Neutrophil (primary cell): ENCODE measurements around the gene ARFGAP1.

Experiments
- H3K27ac ChIP-seq: fragments of 200-600 bp; sonication (generic); 2 replicates; pipeline ENCODE4 v1.5.1; 2016; ENCODE audit warnings: mild to moderate bottlenecking, moderate library complexity
- H3K27me3 ChIP-seq: fragments of 200-600 bp; sonication (generic); 2 replicates; pipeline ENCODE4 v1.6.0; 2016; ENCODE audit warnings: mild to moderate bottlenecking
- H3K36me3 ChIP-seq: fragments of 200-600 bp; sonication (generic); 2 replicates; pipeline ENCODE4 v1.5.1; 2017
- H3K4me1 ChIP-seq, 2 experiments: fragments of 200-600 bp in 1 of 2; sonication (generic) in 1 of 2; 1 replicate in 1 of 2; 2 replicates in 1 of 2; pipeline versions ENCODE4 v1.5.1 to v1.6.1; 2013 to 2016; ENCODE audit warnings: low read depth in 1 of 2, low read length in 1 of 2, mild to moderate bottlenecking in 1 of 2, moderate library complexity in 1 of 2; ENCODE audit not compliant: control insufficient read depth in 1 of 2, insufficient read depth in 1 of 2
- H3K4me3 ChIP-seq, 2 experiments: fragments of 200-600 bp in 1 of 2; sonication (generic) in 1 of 2; 1 replicate in 1 of 2; 2 replicates in 1 of 2; pipeline ENCODE4 v1.5.1; 2013 to 2016; ENCODE audit warnings: low read depth in 1 of 2, low read length in 1 of 2, mild to moderate bottlenecking in 1 of 2, moderate library complexity in 1 of 2
- H3K9me3 ChIP-seq: fragments of 200-600 bp; sonication (generic); 2 replicates; pipeline ENCODE4 v1.5.1; 2016
- TF ChIP-seq, protein P1 (sequence below): fragments of 200-600 bp; sonication (generic); IDR thresholded peaks from 2 replicates; pipeline ENCODE4 v1.5.1; 2016; ENCODE audit warnings: antibody characterized with exemption

The ARFGAP1 gene

GRCh38 chr20:63284981-63285524 is 12.4 kb downstream of the ARFGAP1 start:
- Histone ChIP-seq H3K36me3 (peaks cover 96% of the 10 kb centered on the region), H3K9me3 (no peaks in the 10 kb centered on the region), H3K27ac (no peak overlapping the region), H3K4me3 (no peak overlapping the region), H3K4me1 (no peaks in the 10 kb centered on the region), H3K27me3 (no peaks in the 10 kb centered on the region)
- TF ChIP-seq, protein P1, sequence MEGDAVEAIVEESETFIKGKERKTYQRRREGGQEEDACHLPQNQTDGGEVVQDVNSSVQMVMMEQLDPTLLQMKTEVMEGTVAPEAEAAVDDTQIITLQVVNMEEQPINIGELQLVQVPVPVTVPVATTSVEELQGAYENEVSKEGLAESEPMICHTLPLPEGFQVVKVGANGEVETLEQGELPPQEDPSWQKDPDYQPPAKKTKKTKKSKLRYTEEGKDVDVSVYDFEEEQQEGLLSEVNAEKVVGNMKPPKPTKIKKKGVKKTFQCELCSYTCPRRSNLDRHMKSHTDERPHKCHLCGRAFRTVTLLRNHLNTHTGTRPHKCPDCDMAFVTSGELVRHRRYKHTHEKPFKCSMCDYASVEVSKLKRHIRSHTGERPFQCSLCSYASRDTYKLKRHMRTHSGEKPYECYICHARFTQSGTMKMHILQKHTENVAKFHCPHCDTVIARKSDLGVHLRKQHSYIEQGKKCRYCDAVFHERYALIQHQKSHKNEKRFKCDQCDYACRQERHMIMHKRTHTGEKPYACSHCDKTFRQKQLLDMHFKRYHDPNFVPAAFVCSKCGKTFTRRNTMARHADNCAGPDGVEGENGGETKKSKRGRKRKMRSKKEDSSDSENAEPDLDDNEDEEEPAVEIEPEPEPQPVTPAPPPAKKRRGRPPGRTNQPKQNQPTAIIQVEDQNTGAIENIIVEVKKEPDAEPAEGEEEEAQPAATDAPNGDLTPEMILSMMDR: no peak

DNA sequence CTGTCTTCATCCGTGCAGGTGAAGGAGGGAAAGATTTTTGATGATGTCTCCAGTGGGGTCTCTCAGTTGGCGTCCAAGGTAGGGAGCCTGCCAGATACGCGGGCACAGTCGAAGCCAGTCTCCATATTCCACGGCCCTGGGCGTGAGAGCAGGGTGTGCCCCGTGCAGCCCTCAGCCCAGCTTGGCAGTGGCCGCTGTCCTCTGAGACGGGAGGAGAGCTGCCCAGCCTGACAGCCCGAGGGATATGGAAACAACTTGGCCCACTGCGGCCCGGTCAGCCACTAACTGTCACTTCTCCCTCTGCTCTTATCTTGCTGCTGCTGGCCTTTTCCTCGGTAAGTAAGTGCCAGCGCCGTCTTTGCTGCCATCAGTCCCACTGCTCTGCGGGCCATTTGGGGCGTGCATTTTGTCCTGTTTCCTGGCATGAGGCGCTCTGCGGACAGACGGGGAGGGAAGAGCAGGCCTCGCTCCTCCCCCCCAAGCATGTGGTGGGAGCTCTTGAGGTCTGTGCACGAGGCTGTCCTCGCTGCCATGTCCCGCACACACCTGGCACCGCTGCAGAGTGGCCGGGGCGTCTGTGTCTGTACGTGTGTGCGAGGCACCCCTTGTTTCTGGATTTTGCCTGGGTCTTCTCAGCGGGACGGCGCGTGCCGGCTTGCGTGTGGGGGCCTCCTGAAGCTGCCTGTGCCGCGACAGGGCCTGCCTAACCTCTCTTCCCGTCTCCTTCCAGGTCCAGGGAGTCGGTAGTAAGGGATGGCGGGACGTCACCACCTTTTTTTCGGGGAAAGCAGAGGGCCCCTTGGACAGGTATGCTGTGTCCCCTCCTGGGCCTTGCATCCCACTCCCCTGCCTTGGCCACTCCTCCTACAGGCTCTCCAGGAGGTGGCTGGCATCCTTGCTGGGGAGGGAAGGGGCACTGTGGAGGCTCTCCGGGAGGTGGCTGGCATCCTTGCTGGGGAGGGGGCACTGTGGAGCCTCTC is 13.3 kb downstream of the ARFGAP1 start:
- no peaks in the 10 kb centered on the region for H3K9me3 ChIP-seq
- no peak overlapping the region for H3K4me3 ChIP-seq
- no peaks in the 10 kb centered on the region for H3K4me1 ChIP-seq
- no peak overlapping the region for H3K27ac ChIP-seq
- TF ChIP-seq, protein P1: no peak
- H3K36me3 ChIP-seq: peaks cover 87% of the 10 kb centered on the region
- H3K27me3 ChIP-seq: no peaks in the 10 kb centered on the region

- no peak overlapping the region for H3K27ac ChIP-seq
- no peaks in the 10 kb centered on the region for H3K4me1 ChIP-seq
- peaks cover 76% of the 10 kb centered on the region for H3K36me3 ChIP-seq
- H3K4me3 ChIP-seq: no peak overlapping the region
- H3K27me3 ChIP-seq: peaks cover 1% of the 10 kb centered on the region
- H3K9me3 ChIP-seq: no peaks in the 10 kb centered on the region
- TF ChIP-seq, protein P1: no peak
Measured at GRCh38 chr20:63286781-63287696, 14.4 kb downstream of the ARFGAP1 start.

- Histone ChIP-seq H3K9me3 (no peaks in the 10 kb centered on the region), H3K4me3 (no peak overlapping the region), H3K36me3 (peaks cover 67% of the 10 kb centered on the region), H3K27ac (no peak overlapping the region), H3K27me3 (peaks cover 9% of the 10 kb centered on the region), H3K4me1 (no peaks in the 10 kb centered on the region)
- TF ChIP-seq, protein P1: no peak
Measured at GRCh38 chr20:63287697-63288580, 15.3 kb downstream of the ARFGAP1 start.
